AG09319 (cell line): ENCODE measurements around the gene FGF12.

Experiments used
- DNase-seq: peaks from one replicate; pipeline ENCODE4 v3.0.0-alpha.2; 2010; ENCODE audit warnings: low read depth; ENCODE audit errors: extremely low read depth
- CTCF ChIP-seq: IDR thresholded peaks from 2 replicates; pipeline ENCODE4 v1.5.1; 2011; ENCODE audit warnings: low read depth, mild to moderate bottlenecking, inconsistent platforms, low read length, moderate library complexity

FGF12 gene

GRCh38 chr3:192170031-192170430, 557.3 kb downstream of the FGF12 start:
- no peak for DNase-seq
- TF ChIP-seq CTCF = no peak

GRCh38 chr3:192169332-192169915, 557.9 kb downstream of the FGF12 start:
- TF ChIP-seq CTCF = no peak
- DNase-seq = no peak

GRCh38 chr3:192168202-192168601, 559.1 kb downstream of the FGF12 start:
- DNase-seq = no peak
- TF ChIP-seq CTCF = no peak

GRCh38 chr3:192165552-192165951, 561.8 kb downstream of the FGF12 start:
- no peak for TF ChIP-seq CTCF
- DNase-seq = no peak

- no peak for DNase-seq
- TF ChIP-seq CTCF = no peak
Observed at GRCh38 chr3:192161661-192162060, 565.7 kb downstream of the FGF12 start.

GRCh38 chr3:192156382-192156781, 571.0 kb downstream of the FGF12 start:
- DNase-seq = no peak
- TF ChIP-seq CTCF = no peak

- no peak for DNase-seq
Observed at GRCh38 chr3:192155194-192155593, 572.1 kb downstream of the FGF12 start.

More at GRCh38 chr3:192155194-192155593, 572.1 kb downstream of the FGF12 start:
- no peak for TF ChIP-seq CTCF
